ENCODE measurements around the gene PZP. TPM values are rescaled to one million over a fixed set of nuclear protein-coding genes. Genes with fewer than 3 reads are reported as not detected.
A peak's percentile ranks its signal among the peaks of the same experiment; 100 is the strongest.
"Not testable (repeated sequence)": the region's sequence is repeated elsewhere in the genome, so short reads cannot be mapped to it uniquely, and the experiment has no call there.

PZP gene
- total RNA-seq, result not detected in 3 replicates

DNA sequence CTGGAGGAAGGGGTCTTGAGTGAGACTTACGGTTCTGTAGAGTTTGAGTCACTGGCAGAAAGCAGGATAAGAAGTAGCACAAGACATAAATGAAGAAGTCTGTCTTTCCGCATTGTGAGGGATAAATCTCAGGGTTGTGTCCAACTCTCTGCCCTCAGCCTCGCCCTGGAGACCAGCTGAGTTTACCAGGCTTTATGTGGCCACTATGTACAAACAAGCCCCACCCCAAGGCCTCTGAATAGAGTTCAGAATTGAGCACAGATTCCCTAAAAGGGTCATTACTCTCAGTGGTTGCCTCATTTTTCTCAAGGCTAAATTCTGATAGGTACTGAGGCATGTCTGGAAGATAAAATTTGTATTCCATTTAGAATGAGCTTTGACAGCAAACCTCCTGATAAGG, at the start of gene PZP:
PZP (minus strand) TSS at position 167 of the 400 bp plus-strand sequence; CDS start at position 113, 54 bp downstream.
- peaks cover 11% of the 10 kb centered on the region for H3K27me3 Mint-ChIP-seq (ENCODE audit: low read depth)
- TF ChIP-seq, protein P1, sequence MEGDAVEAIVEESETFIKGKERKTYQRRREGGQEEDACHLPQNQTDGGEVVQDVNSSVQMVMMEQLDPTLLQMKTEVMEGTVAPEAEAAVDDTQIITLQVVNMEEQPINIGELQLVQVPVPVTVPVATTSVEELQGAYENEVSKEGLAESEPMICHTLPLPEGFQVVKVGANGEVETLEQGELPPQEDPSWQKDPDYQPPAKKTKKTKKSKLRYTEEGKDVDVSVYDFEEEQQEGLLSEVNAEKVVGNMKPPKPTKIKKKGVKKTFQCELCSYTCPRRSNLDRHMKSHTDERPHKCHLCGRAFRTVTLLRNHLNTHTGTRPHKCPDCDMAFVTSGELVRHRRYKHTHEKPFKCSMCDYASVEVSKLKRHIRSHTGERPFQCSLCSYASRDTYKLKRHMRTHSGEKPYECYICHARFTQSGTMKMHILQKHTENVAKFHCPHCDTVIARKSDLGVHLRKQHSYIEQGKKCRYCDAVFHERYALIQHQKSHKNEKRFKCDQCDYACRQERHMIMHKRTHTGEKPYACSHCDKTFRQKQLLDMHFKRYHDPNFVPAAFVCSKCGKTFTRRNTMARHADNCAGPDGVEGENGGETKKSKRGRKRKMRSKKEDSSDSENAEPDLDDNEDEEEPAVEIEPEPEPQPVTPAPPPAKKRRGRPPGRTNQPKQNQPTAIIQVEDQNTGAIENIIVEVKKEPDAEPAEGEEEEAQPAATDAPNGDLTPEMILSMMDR (IDR thresholded peaks at IDR 0.05; ENCODE audit: unreplicated experiment), result no peak
- DNase-seq (ENCODE audit: low spot score in 2 of 2, unreplicated experiment in 2 of 2), result no peak
- no peak within 1 kb of the TSS for H3K4me3 Mint-ChIP-seq
- H3K4me1 Mint-ChIP-seq, result no peaks in the 10 kb centered on the region
- H3K36me3 Mint-ChIP-seq, result no peaks in the 10 kb centered on the region
- H3K9me3 Mint-ChIP-seq, result peaks cover 9% of the 10 kb centered on the region
- no peak within 1 kb of the TSS for H3K27ac Mint-ChIP-seq

DNA sequence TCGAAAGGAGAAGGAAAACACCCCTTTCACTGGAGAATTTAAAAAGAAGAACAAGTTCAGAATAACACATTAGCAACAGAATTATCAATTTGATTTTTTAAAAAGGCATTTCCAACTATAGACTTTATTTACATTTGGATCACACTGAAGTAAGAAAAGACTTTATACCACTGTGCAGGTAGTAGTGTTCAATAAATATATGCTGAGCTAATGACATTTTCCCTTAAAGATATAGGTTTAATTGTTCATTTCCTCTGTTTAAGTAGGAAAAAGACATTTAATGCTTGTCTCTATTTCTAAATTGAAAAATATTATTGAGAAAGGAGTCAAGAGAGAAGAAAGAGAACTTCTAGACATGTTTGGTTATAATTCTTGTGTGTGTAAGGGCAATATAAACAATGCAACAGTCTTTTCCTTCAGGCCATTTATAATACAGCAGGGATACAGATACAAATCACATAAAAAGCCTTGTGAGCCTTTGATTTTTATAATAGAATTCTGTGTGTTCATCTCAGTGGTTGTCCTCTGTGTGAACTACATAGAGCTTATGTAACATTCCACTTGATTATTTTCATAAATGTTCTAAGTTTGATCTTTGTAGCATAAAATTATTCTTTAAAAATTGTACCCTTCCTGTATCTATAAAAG, 48.7 kb upstream of the PZP start:
- peaks cover 27% of the 10 kb centered on the region for H3K4me1 Mint-ChIP-seq
- H3K36me3 Mint-ChIP-seq, result no peaks in the 10 kb centered on the region
- peaks cover 13% of the 10 kb centered on the region for H3K27me3 Mint-ChIP-seq (ENCODE audit: low read depth)
- no peak overlapping the region for H3K4me3 Mint-ChIP-seq
- DNase-seq (ENCODE audit: low spot score in 2 of 2, unreplicated experiment in 2 of 2), result no peak
- peaks cover 15% of the 10 kb centered on the region for H3K9me3 Mint-ChIP-seq
- peak overlapping the region; percentile 85 for H3K27ac Mint-ChIP-seq
- TF ChIP-seq, protein P1 (IDR thresholded peaks at IDR 0.05; ENCODE audit: unreplicated experiment), result no peak

DNA sequence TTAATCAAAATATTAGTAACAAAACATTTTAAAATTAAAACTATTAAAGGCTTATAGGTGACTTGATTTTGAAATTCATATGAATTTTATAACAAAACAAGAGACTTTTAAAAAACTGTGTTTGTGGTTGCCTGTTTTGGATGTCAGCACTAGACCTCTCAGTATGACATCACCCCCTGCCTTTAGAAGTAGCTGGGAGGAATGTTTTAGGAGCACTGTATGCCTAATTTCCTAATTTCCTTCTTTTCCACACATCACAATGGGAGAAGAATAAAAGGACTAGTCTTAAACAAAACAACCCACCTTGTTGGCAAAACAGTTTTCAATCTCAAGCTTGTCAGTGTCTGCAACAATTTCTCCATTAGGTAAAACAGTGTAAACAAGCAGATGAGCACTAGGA, 48.1 kb upstream of the PZP start:
- TF ChIP-seq, protein P1 (IDR thresholded peaks at IDR 0.05; ENCODE audit: unreplicated experiment), result no peak
- Mint-ChIP-seq H3K4me1 (peaks cover 27% of the 10 kb centered on the region), H3K4me3 (no peak overlapping the region), H3K27me3 (ENCODE audit: low read depth) (peaks cover 18% of the 10 kb centered on the region), H3K27ac (peak overlapping the region; percentile 85), H3K36me3 (no peaks in the 10 kb centered on the region), H3K9me3 (peaks cover 20% of the 10 kb centered on the region)
- no peak for DNase-seq (ENCODE audit: low spot score in 2 of 2, unreplicated experiment in 2 of 2)

DNA sequence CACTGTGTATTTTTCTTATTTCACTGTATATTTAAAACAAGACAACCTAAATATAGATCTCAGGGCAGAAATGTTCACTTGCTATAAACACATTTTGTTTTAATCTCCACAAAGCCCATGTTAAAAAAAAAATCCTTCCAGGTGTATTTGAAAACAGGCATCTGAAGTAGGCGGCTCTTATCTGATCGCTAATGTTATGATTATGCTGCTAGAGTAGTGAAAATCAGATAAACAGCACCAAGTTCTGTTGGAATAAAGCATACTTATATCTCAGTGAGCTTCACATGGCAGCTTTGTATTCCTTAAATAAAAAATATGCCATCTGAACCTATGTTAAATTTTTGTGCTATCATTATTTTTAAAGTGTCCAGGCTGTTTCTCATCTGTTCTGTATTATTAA, 47.6 kb upstream of the PZP start:
- H3K27me3 Mint-ChIP-seq (ENCODE audit: low read depth), result peaks cover 23% of the 10 kb centered on the region
- no peak overlapping the region for H3K4me3 Mint-ChIP-seq
- no peaks in the 10 kb centered on the region for H3K36me3 Mint-ChIP-seq
- peaks cover 24% of the 10 kb centered on the region for H3K9me3 Mint-ChIP-seq
- peak overlapping the region; percentile 25 for H3K27ac Mint-ChIP-seq
- DNase-seq (ENCODE audit: low spot score in 2 of 2, unreplicated experiment in 2 of 2), result no peak
- TF ChIP-seq, protein P1 (IDR thresholded peaks at IDR 0.05; ENCODE audit: unreplicated experiment), result no peak
- peaks cover 27% of the 10 kb centered on the region for H3K4me1 Mint-ChIP-seq

DNA sequence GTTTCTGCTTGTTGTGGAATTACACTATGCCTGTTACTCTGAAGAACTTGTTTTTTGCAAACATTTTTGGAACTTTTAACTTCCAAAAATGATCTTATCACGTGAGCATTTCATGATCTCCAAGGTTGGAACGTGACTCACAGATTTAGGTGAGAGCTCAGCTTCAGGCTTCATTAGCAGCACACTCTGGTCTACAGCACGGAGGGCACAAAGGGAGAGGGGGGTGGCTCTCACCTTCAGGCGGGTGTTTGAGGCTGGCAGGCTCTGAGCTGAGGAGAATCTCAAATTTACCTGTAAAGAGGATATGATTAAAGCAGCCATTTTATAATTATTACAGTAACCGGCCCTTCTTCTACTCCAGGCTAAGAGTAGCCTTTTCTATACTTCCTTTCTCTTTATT, 45.3 kb upstream of the PZP start:
- Mint-ChIP-seq H3K9me3 (peaks cover 20% of the 10 kb centered on the region), H3K4me3 (no peak overlapping the region), H3K27me3 (ENCODE audit: low read depth) (peaks cover 33% of the 10 kb centered on the region), H3K36me3 (no peaks in the 10 kb centered on the region), H3K4me1 (peaks cover 27% of the 10 kb centered on the region), H3K27ac (no peak overlapping the region)
- TF ChIP-seq, protein P1 (IDR thresholded peaks at IDR 0.05; ENCODE audit: unreplicated experiment), result no peak
- no peak for DNase-seq (ENCODE audit: low spot score in 2 of 2, unreplicated experiment in 2 of 2)

DNA sequence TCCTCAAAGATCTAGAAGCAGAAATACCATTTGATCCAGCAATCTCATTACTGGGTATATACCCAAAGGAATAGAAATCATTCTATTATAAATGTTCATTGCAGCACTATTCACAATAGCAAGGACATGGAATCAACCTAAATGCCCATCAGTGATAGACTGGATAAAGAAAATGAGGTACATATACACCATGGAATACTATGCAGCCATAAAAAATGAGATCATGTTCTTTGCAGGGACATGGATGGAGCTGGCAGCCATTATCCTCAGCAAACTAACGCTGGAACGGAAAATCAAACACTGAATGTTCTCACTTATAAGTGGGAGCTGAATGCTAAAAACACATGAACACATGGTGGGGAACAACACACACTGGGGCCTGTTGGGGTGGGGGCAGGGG, 44.6 kb upstream of the PZP start:
- peaks cover 20% of the 10 kb centered on the region for H3K9me3 Mint-ChIP-seq
- not testable (repeated sequence) for H3K36me3 Mint-ChIP-seq; DNase-seq (ENCODE audit: low spot score in 2 of 2, unreplicated experiment in 2 of 2); H3K4me3 Mint-ChIP-seq; H3K27ac Mint-ChIP-seq
- peaks cover 36% of the 10 kb centered on the region for H3K27me3 Mint-ChIP-seq (ENCODE audit: low read depth)
- H3K4me1 Mint-ChIP-seq, result peaks cover 27% of the 10 kb centered on the region
